ENCODE measurements around the gene CD34.

GRCh38 chr1:207944571-207944970 lies 33.6 kb upstream of the CD34 start:
- no peak for TF ChIP-seq CTCF (tag by site-specific recombination; IDR thresholded peaks at IDR 0.05)
- TF ChIP-seq ZBTB48 (tag by site-specific recombination; IDR thresholded peaks at IDR 0.05) = no peak
- TF ChIP-seq ZNF138 (tag by site-specific recombination; IDR thresholded peaks at IDR 0.05; ENCODE audit: borderline replicate concordance) = no peak
- no peak for TF ChIP-seq KLF9 (tag by site-specific recombination; IDR thresholded peaks at IDR 0.05; ENCODE audit: low read depth)

All from HEK293 (cell line).